ENCODE measurements around the gene KCTD16.
A peak's percentile ranks its signal among the peaks of the same experiment; 100 is the strongest.

The KCTD16 gene

GRCh38 chr5:144295284-144295683, 124.6 kb downstream of the KCTD16 start:
- no peak for DNase-seq

DNA sequence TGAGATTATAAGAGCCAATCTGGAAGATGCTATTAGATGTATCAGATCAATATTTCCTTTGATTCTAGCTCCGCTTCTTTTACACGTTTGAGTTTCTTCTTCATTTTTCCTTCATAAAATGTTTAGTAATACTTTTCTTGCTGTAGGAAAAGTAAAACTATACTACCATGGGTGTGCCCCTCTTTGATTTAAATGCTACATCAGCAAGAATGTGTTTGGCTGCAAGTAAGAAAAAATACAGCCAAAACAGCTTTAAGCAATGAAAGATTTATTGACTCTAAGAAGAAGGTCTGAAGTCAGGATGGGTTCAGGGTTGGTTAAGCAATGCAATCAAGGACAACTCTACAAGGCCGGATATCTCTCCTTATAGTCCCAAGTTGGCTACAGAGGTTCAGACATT, 126.4 kb downstream of the KCTD16 start:
- no peak for DNase-seq

GRCh38 chr5:144298658-144299057, 128.0 kb downstream of the KCTD16 start:
- no peak for DNase-seq

DNA sequence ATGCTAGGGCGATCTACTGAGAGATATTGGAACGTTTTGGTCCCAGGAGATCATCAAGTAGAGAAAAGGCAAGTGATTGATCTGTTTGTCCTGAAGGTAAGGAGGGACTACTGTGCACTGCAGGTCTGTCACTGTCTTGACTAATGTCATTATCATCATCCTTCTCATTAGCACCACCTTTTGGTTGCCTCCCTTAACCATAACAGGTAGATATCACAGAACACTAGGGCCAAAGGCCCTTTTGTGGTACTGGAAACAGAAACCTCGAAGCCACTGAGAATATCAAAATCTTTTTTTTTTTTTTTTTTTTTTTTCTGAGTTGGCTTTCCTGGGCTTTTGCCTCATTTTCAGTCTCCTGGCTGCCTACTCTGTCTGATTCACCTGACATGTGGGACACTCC, 134.0 kb downstream of the KCTD16 start:
- DNase-seq, result no peak

DNA sequence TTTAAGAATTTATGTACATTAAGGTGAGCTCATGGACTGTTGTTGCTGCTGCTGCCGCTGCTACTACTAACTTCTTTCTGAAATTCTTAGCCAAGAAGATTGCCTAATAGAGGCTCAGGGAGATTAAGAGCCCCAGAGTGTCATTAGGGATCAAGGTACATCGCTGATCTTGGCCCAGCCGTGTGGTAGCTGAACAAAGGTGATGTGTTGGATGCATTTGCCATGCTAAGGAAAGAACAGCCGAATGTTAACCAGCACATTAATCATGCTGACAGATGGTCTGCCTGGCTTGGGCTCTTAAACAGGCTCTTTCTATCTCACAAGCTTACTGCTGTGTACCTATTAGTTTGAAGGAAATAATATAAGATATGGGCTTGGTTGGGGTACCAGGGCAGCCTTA, 137.1 kb downstream of the KCTD16 start:
- no peak for DNase-seq

GRCh38 chr5:144308174-144308573, 137.5 kb downstream of the KCTD16 start:
- DNase-seq, result no peak

DNA sequence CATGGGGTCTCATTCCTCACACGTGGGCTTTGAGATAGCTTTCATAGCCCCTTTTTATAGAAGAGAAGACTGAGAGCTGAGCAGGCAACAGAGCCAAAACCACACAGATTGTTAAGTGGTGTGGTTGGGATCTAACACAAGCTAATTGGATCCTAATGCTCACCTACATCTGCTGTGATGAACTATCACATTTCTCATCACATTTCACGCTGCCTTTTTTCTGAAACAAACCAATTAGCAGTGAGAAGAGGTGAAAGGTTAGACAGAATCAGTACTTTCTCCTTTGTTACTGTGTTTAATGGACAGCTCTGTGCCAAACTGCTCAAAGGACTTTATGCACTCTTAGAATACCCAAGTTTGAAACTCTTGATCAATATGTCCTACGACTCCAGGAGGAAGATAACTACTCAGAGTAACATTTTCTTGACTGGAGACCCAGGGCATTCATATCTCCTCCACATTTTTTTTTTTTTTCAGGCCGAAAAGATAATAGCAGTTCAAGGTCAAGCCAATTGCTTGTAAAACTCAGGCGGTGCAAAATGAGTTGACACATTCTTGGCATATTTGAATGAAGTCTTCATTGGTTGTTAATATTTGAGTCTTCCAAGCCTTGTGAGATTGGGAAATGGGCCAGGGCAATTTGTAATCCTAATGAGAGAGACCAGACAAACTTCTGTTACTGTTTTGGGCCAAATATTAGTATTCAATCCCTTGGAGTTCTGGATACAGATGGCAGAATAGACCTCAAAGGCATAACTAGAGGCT, 138.4 kb downstream of the KCTD16 start:
- peak; percentile 42 for DNase-seq

GRCh38 chr5:144310621-144311020, 139.9 kb downstream of the KCTD16 start:
- DNase-seq, result no peak

DNA sequence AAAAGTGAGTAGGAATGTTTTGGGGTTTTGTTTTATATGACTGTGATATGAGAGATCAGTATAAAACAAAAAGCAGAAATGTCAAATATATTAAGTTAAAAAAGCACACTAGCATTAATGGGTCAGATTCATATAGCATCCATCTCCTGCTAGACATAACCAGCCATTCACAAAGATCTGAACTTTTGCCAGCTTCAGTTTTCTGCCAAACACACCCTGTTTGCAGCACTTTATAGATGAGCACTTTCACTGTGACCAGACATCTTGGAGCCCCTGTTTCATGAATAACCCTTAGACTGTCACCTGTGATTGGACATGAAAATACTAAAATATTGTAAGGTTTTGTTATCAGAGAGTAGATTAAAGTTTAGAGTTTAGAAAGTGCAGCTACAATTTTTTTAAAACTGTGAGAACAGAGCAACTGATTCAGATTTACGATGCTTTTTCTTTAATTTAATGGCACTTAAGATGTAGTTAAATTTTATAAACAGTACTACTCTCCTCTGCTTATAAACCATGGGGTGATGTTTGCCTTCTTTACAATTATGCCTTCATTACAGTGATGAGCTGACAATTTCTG, 142.6 kb downstream of the KCTD16 start:
- DNase-seq, result no peak

DNA sequence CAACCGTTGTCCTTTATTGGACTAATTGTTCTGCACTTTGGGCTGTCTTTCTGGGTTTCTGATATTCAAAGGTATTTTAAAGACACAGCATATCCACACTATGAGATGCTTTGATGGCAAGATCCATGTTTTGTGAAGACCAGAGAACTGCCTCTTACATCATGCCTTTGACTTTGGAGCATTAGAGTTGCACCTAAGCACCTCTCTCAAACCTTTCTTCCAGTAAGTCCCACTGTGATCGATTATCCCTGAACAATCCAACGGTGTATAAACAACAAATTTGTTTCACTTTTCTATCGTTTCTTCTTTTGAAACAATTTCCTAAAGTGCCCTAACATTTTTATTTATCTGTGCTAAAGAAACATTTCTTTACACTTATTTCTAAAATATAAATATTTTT, 144.4 kb downstream of the KCTD16 start:
- DNase-seq, result no peak

DNA sequence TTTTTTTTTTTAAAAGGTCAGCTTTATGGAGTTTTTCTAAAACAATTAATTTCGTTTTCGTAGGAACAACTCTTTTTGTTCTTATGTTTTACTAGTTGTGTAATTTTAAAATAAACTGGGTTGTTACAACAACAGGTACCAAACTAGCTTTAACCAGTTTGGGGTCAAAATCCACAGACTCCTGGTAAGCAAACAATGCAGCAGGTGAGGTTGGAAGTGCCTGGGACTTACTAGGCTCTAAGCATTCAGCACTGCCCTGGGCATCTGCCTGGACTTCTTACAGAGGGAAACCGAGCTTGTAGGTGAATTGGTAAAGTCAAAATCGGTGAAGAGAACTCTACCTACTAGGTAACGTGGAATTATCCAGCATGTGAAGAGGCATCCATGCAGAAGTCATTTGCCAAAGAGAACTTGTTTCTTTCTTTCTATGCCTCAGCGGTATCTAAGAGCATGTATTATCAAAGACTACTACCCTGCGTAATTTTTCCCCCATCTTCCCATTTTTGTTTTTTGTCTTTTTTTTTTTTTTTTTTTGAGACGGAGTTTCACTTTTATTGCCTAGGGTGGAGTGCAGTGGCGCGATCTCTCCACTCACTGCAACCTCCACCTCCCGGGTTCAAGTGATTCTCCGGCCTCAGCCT, 145.4 kb downstream of the KCTD16 start:
- no peak for DNase-seq

DNA sequence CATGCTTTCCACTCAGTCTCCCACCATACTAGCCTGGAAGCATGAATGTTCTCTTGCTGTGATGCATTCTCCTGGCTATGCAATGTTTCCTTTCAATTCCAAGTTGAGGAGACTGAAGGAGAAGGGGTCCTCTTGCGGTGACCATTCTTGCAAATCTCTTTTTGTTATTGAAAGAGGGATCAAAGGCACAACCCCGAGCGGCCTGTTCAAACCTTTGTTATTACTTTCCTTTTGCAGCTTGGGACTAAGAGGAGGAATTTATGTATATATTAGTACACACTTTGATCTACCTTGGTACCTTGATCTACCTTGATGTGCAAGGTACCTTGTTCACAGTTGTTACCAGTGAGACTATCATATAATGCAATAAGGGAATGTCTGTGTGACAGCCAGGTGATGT, 147.3 kb downstream of the KCTD16 start:
- no peak for DNase-seq

DNA sequence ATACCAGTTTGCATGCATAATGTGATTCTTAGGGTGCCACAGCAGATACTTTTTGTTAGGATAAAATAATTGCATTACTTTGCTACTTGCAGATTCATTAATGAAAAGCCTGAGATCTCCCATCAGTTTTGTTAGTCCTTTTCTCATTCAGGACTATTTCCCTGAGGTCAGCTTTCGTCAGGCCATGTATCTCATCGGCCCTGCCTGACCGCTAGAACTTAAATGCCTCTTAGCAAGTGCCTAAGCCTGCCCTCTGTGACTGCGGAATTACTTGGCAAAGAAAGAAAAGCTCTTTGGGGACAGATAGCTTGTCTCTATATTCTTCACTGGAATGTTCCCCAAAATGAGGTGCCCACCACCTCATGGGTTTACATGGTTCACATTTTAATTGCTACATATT, 147.8 kb downstream of the KCTD16 start:
- DNase-seq, result no peak

DNA sequence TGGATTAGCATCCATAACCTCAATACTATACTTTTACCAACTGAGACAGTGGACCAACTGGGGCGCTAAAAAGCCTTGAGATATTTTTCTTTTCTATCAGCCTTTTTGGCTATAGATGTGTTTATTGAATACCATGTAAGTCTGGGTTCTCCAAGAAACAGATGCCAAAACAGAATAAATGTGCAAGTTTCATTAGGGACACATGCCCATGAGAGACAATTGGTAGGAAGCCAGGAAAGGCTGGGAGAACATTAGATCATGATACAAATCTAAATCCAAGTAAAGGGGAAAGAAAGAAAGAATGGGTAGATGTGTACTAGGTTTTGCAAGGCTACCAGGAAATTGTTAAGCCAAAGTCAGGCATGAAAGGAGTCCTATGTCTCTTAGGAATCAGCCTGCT, 152.5 kb downstream of the KCTD16 start:
- DNase-seq, result no peak

GRCh38 chr5:144325532-144325931, 154.9 kb downstream of the KCTD16 start:
- DNase-seq, result no peak

- no peak for DNase-seq
Measured at GRCh38 chr5:144328494-144328893, 157.8 kb downstream of the KCTD16 start.

- DNase-seq, result no peak
Measured at GRCh38 chr5:144328980-144329379, 158.3 kb downstream of the KCTD16 start.

- no peak for DNase-seq
Measured at GRCh38 chr5:144329681-144330080, 159.0 kb downstream of the KCTD16 start.

DNA sequence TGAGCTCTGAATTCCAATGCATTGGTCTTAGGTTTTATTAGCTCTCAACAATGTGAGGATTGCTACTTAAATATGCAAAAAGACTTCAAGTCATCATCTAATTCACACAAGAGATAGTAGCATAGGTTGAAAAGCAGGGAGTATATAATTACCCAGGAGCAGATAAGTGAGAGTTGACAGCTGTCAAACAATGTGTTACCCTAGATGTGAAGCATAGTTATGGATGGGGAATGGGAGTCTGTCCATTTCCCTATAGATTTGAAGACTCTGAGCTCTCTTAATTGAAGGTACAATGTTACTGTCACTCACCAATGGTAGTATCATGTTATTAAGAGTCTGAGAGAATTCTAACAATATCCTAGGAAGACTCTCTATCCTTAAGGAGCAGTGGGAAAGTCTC, 160.7 kb downstream of the KCTD16 start:
- no peak for DNase-seq

GRCh38 chr5:144332265-144332664, 161.6 kb downstream of the KCTD16 start:
- no peak for DNase-seq

DNA sequence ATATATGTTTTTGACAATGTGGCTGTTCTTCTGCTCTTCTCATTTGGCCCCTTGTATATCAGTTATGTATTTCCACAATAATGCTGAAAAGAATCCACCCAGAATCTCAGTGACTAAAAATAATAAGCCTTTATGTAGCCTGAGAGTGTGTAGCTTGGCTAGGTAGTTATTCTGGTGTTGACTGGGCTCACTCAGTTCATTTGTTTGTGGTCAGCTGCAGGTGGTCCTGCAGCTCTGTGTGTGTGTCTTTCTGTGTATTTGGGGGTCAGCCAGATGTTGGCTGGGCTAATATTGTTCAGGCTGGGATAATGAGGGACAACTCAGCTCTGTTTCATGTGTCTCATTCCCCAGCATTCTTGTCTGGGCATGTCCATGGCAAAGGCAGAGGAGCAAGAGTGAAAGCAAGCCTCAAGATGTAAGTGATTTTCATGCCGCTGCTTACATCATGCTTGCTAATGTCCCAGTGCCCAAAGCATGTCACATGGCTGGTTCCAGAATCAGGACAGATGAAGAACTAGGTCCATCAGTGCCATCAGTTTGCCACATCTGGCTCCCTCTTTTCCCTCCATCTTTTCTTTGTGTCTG, 162.8 kb downstream of the KCTD16 start:
- DNase-seq, result no peak

DNA sequence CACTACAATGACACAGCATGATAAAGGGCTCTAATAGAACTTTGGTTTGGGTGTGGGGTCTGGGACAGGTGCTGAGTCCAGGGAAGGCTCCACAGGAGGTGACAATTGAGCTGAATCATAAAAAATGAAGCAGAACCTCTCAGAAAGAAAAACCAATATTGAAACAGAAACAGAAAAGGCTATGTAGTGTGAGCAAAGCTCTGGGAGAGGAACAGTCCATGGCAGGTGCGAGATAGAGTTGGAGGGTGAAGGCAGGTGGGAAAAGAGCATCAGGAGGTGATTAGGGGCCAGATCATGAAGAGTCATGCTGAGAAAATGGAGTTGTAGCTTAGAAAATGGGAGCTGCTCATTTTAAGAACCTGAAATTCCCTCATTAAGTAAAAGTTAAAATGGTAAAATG, 164.9 kb downstream of the KCTD16 start:
- no peak for DNase-seq

GRCh38 chr5:144336191-144336961, 165.7 kb downstream of the KCTD16 start:
- no peak for DNase-seq

Measured in NCI-H226 (cell line).